HFFc6 (cell line): ENCODE data around the gene SYNGR4. TPM values are rescaled to one million over a fixed set of nuclear protein-coding genes. Genes with fewer than 3 reads are reported as not detected.

ENCODE experiments used
- DNase-seq: peaks from one replicate; pipeline ENCODE4 v3.0.0-alpha.2; 2018
- H3K27ac Mint-ChIP-seq: 2 replicates; pipeline ENCODE4 v1.8.0; 2020; ENCODE audit warnings: mild to moderate bottlenecking, mixed read lengths
- H3K27me3 Mint-ChIP-seq: 2 replicates; pipeline ENCODE4 v1.8.0; 2021; ENCODE audit warnings: mild to moderate bottlenecking, moderate library complexity, mixed read lengths; ENCODE audit not compliant: insufficient read depth
- H3K36me3 Mint-ChIP-seq: 2 replicates; pipeline ENCODE4 v1.8.0; 2021; ENCODE audit warnings: low read depth, mixed read lengths
- H3K4me1 Mint-ChIP-seq: 2 replicates; pipeline ENCODE4 v1.8.0; 2020; ENCODE audit warnings: low read depth, mixed read lengths
- H3K4me3 Mint-ChIP-seq: 2 replicates; pipeline ENCODE4 v1.8.0; 2020; ENCODE audit warnings: mild to moderate bottlenecking, moderate library complexity, mixed read lengths
- H3K9me3 Mint-ChIP-seq: 2 replicates; pipeline ENCODE4 v1.8.0; 2020; ENCODE audit warnings: mild to moderate bottlenecking, mixed read lengths
- CTCF ChIP-seq: fragments of 200-600 bp; sonication (generic); IDR thresholded peaks from 2 replicates; pipeline ENCODE4 v1.5.0; 2021; ENCODE audit warnings: antibody characterized with exemption, mild to moderate bottlenecking
- total RNA-seq, 6 experiments: library from RNA; stranded (reverse); fragmentation: NEBNext Ultra II Directional; extraction: Animal tissue kit (Norgen Biotek cat#: 25700); gene quantifications; 2 replicates in 1 of 6; 3 replicates in 5 of 6; pipeline ENCODE4 v1.2.3, GENCODE V29; 2021

The SYNGR4 gene
- total RNA-seq, 6 experiments from 2014 or later = not detected

- Mint-ChIP-seq H3K9me3 (no peaks in the 10 kb centered on the region), H3K4me3 (peak overlapping the region; percentile 20; the same call in 1 of the 2 replicates), H3K27ac (peak overlapping the region; percentile 85), H3K27me3 (no peaks in the 10 kb centered on the region; the same call in none of the 2 replicates), H3K36me3 (no peaks in the 10 kb centered on the region), H3K4me1 (peaks cover 19% of the 10 kb centered on the region)
- DNase-seq = peak; percentile 9
- TF ChIP-seq CTCF = no peak
These were observed 60.6 kb downstream of the SYNGR4 start for GRCh38 chr19:48424694-48425219.

Other genes starting within 250 kb of the SYNGR4 start
- gene LIG1, start 194.0 kb upstream of the SYNGR4 start, total RNA-seq = 10 to 100 TPM; 25.9 to 55.8 (median 48.1) TPM
- 1 to 10 TPM; 5.6 to 7.2 (median 5.9) TPM for gene ZSWIM9, start 193.7 kb upstream of the SYNGR4 start, total RNA-seq
- 10 to 100 TPM; 11.3 to 17.2 (median 14.7) TPM for gene CARD8, start 108.5 kb upstream of the SYNGR4 start, total RNA-seq
- gene ZNF114, start 94.3 kb upstream of the SYNGR4 start, total RNA-seq = under 1 TPM in 5 of 6 experiments, not detected in 1; 0.17 to 0.43 (median 0.25) TPM
- 100 to 1,000 TPM; 471 to 574 (median 525) TPM for gene EMP3, start 38.8 kb upstream of the SYNGR4 start, total RNA-seq
- 1 to 10 TPM; 5.9 to 9.7 (median 7.7) TPM for gene TMEM143, start 427 bp upstream of the SYNGR4 start, total RNA-seq
- 100 to 1,000 TPM; 354 to 455 (median 395) TPM for gene KDELR1, start 27.2 kb downstream of the SYNGR4 start, total RNA-seq
- gene GRIN2D, start 29.3 kb downstream of the SYNGR4 start, total RNA-seq = 1 to 10 TPM; 2.8 to 4.4 (median 3.1) TPM
- gene GRWD1, start 81.6 kb downstream of the SYNGR4 start, total RNA-seq = 10 to 100 TPM; 36.2 to 53.5 (median 41.7) TPM
- under 1 TPM; 0.33 to 0.90 (median 0.51) TPM for gene KCNJ14, start 91.2 kb downstream of the SYNGR4 start, total RNA-seq
- 10 to 100 TPM; 46.2 to 49.5 (median 47.1) TPM for gene CYTH2, start 105.0 kb downstream of the SYNGR4 start, total RNA-seq
- gene LMTK3, start 147.5 kb downstream of the SYNGR4 start, total RNA-seq = under 1 TPM; 0.21 to 0.88 (median 0.60) TPM
- under 1 TPM in 1 of 6 experiments, not detected in 5; 0.33 TPM for gene SULT2B1, start 187.8 kb downstream of the SYNGR4 start, total RNA-seq
- not detected for gene SPACA4, start 242.4 kb downstream of the SYNGR4 start, total RNA-seq